PC-3 (cell line): ENCODE measurements around the gene ABCF3.

Source experiments
- EZH2 ChIP-seq: fragments of 300-600 bp; sonication (generic); IDR thresholded peaks from one replicate; pipeline ENCODE4 v1.6.1; 2017; ENCODE audit warnings: antibody characterized with exemption, mild to moderate bottlenecking, low read length; ENCODE audit not compliant: unreplicated experiment
- EZH2phosphoT487 ChIP-seq: fragments of 300-600 bp; sonication (generic); IDR thresholded peaks from 2 replicates; pipeline ENCODE4 v1.6.1; 2018; ENCODE audit warnings: mild to moderate bottlenecking, antibody characterized with exemption, low read length, borderline replicate concordance
- TF ChIP-seq, protein P1 (sequence below): fragments of 300-600 bp; sonication (generic); conservative IDR thresholded peaks from 2 replicates; pipeline ENCODE4 v1.5.1; 2017; ENCODE audit warnings: antibody characterized with exemption, low read depth, mild to moderate bottlenecking, low read length

DNA sequence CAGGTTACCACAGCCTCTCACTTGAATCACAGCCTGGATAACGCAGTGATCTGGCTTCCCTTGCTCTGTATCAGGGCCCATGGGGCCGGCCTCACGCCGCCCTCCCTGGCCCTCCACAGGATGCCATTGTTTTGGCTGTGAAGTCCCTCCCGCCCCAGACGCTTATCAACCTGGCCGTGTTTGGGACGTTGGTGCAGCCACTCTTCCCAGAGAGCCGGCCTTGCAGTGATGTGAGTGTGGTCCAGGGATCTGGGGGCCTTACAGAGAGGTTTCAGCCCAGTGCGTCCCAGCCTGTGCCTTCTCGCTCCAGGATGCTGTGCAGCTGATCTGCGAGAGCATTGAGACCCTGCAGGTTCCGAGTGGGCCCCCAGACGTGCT, 50.0 kb downstream of the ABCF3 start:
- TF ChIP-seq, protein P1, sequence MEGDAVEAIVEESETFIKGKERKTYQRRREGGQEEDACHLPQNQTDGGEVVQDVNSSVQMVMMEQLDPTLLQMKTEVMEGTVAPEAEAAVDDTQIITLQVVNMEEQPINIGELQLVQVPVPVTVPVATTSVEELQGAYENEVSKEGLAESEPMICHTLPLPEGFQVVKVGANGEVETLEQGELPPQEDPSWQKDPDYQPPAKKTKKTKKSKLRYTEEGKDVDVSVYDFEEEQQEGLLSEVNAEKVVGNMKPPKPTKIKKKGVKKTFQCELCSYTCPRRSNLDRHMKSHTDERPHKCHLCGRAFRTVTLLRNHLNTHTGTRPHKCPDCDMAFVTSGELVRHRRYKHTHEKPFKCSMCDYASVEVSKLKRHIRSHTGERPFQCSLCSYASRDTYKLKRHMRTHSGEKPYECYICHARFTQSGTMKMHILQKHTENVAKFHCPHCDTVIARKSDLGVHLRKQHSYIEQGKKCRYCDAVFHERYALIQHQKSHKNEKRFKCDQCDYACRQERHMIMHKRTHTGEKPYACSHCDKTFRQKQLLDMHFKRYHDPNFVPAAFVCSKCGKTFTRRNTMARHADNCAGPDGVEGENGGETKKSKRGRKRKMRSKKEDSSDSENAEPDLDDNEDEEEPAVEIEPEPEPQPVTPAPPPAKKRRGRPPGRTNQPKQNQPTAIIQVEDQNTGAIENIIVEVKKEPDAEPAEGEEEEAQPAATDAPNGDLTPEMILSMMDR: no peak
- TF ChIP-seq EZH2 (no peak), EZH2phosphoT487 (no peak)
